ENCODE data around the gene PON3.

DNA sequence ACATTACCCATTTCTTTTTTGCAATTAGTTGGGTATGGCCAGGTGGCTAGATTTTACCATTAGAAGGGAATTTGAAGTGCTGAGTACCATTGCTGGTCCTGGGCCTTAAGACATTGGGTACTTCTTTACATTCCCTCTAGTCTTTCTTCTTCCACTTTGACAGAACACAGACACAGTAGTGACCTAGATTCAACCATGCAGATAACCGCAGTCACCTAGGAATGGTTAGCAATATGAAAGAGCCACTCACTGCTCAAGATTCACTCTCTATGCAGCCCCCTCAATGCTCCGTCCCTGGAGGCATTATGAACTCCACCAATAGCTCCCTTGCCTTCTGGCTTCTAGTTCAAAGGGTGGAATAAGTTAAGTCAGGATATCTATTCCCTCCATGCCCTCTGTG lies 55.7 kb downstream of the PON3 start:
- TF ChIP-seq, protein P1, sequence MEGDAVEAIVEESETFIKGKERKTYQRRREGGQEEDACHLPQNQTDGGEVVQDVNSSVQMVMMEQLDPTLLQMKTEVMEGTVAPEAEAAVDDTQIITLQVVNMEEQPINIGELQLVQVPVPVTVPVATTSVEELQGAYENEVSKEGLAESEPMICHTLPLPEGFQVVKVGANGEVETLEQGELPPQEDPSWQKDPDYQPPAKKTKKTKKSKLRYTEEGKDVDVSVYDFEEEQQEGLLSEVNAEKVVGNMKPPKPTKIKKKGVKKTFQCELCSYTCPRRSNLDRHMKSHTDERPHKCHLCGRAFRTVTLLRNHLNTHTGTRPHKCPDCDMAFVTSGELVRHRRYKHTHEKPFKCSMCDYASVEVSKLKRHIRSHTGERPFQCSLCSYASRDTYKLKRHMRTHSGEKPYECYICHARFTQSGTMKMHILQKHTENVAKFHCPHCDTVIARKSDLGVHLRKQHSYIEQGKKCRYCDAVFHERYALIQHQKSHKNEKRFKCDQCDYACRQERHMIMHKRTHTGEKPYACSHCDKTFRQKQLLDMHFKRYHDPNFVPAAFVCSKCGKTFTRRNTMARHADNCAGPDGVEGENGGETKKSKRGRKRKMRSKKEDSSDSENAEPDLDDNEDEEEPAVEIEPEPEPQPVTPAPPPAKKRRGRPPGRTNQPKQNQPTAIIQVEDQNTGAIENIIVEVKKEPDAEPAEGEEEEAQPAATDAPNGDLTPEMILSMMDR (conservative IDR thresholded peaks at IDR 0.05; ENCODE audit: low read length), result no peak
- TF ChIP-seq EZH2phosphoT487 (IDR thresholded peaks at IDR 0.05; ENCODE audit: borderline replicate concordance), result no peak

Data from Loucy (cell line).